Measurements from ENCODE around the gene AOX1.
"Not testable (repeated sequence)": the region's sequence is repeated elsewhere in the genome, so short reads cannot be mapped to it uniquely, and the experiment has no call there.

The AOX1 gene

GRCh38 chr2:200670313-200670712 lies 84.5 kb downstream of the AOX1 start:
- DNase-seq, result no peak

- DNase-seq, result no peak
These were observed 84.9 kb downstream of the AOX1 start for GRCh38 chr2:200670751-200671150.

- DNase-seq, result no peak
These were observed 87.4 kb downstream of the AOX1 start for GRCh38 chr2:200673191-200673590.

GRCh38 chr2:200674837-200675236 lies 89.0 kb downstream of the AOX1 start:
- no peak for DNase-seq

- no peak for DNase-seq
These were observed 91.4 kb downstream of the AOX1 start for GRCh38 chr2:200677171-200677570.

- DNase-seq, result no peak
These were observed 92.1 kb downstream of the AOX1 start for GRCh38 chr2:200677721-200678532.

GRCh38 chr2:200679127-200679526 lies 93.3 kb downstream of the AOX1 start:
- DNase-seq, result no peak

GRCh38 chr2:200679535-200679934 lies 93.7 kb downstream of the AOX1 start:
- DNase-seq, result no peak

GRCh38 chr2:200681697-200682096 lies 95.9 kb downstream of the AOX1 start:
- DNase-seq, result peak; percentile 65 to 86

GRCh38 chr2:200682407-200682806 lies 96.6 kb downstream of the AOX1 start:
- not testable (repeated sequence) for DNase-seq

GRCh38 chr2:200687922-200688920 lies 102.4 kb downstream of the AOX1 start:
- peak in 1 of 2 donors; percentile 34 for DNase-seq

GRCh38 chr2:200689115-200689514 lies 103.3 kb downstream of the AOX1 start:
- peak; percentile 89 to 92 for DNase-seq

- no peak for DNase-seq
These were observed 108.1 kb downstream of the AOX1 start for GRCh38 chr2:200693836-200694470.

GRCh38 chr2:200695191-200695590 lies 109.4 kb downstream of the AOX1 start:
- DNase-seq, result peak; percentile 30 to 50

GRCh38 chr2:200695601-200696000 lies 109.8 kb downstream of the AOX1 start:
- no peak for DNase-seq

GRCh38 chr2:200698217-200698616 lies 112.4 kb downstream of the AOX1 start:
- no peak for DNase-seq

- DNase-seq, result no peak
These were observed 113.5 kb downstream of the AOX1 start for GRCh38 chr2:200699310-200699709.

GRCh38 chr2:200700856-200701255 lies 115.0 kb downstream of the AOX1 start:
- DNase-seq, result no peak

GRCh38 chr2:200702044-200702443 lies 116.2 kb downstream of the AOX1 start:
- DNase-seq, result no peak

GRCh38 chr2:200702646-200703118 lies 116.9 kb downstream of the AOX1 start:
- DNase-seq, result no peak

GRCh38 chr2:200703127-200703925 lies 117.5 kb downstream of the AOX1 start:
- DNase-seq, result peak; percentile 64 to 91

Data from inflammatory macrophage treated with lipopolysaccharide for 1 hour (primary cell).